Measurements from ENCODE around the gene EDEM3.

EDEM3 gene

GRCh38 chr1:184757406-184757805, 2.7 kb upstream of the EDEM3 start:
- no peaks in the 10 kb centered on the region for H3K9me2 ChIP-seq (replicated peaks; ENCODE audit: low read depth, low read length)

GRCh38 chr1:184755226-184756065, 788 bp upstream of the EDEM3 start:
- Histone ChIP-seq H2AFZ (ENCODE audit: low read length) (peak overlapping the region; percentile 98), H3K4me1 (ENCODE audit: insufficient read depth, low read length, poor library complexity, severe bottlenecking) (peaks cover 31% of the 10 kb centered on the region), H3F3A (ENCODE audit: low read depth) (no peaks in the 10 kb centered on the region), H3K9me2 (replicated peaks; ENCODE audit: low read depth, low read length) (no peaks in the 10 kb centered on the region), H4K20me1 (ENCODE audit: insufficient read depth, low read length, poor library complexity, severe bottlenecking) (peaks cover 25% of the 10 kb centered on the region), H3K9me3 (ENCODE audit: insufficient read depth, low read depth, low read length) (no peaks in the 10 kb centered on the region), H3K9ac (ENCODE audit: low read depth, low read length, poor library complexity, severe bottlenecking) (peak overlapping the region; percentile 70), H3K79me2 (ENCODE audit: insufficient read depth, low read length) (peaks cover 39% of the 10 kb centered on the region), H3K4me2 (ENCODE audit: low read depth, low read length, poor library complexity, severe bottlenecking) (peak overlapping the region; percentile 94), H3K36me3 (ENCODE audit: insufficient read depth, low read length) (no peaks in the 10 kb centered on the region), H3K27me3 (ENCODE audit: insufficient read depth, low read length, poor library complexity, severe bottlenecking) (no peaks in the 10 kb centered on the region), H3K4me3 (ENCODE audit: low read length, poor library complexity, severe bottlenecking) (peak overlapping the region; percentile 88)
- TF ChIP-seq EZH2phosphoT487 (IDR thresholded peaks at IDR 0.05; ENCODE audit: borderline replicate concordance) (no peak), CTCF (conservative IDR thresholded peaks at IDR 0.05; ENCODE audit: low read length) (no peak)

More at GRCh38 chr1:184757406-184757805, 2.7 kb upstream of the EDEM3 start:
- Histone ChIP-seq H4K20me1 (ENCODE audit: insufficient read depth, low read length, poor library complexity, severe bottlenecking) (peaks cover 21% of the 10 kb centered on the region), H3F3A (ENCODE audit: low read depth) (no peaks in the 10 kb centered on the region), H3K36me3 (ENCODE audit: insufficient read depth, low read length) (no peaks in the 10 kb centered on the region), H3K4me2 (ENCODE audit: low read depth, low read length, poor library complexity, severe bottlenecking) (no peak overlapping the region), H2AFZ (ENCODE audit: low read length) (no peak overlapping the region), H3K4me1 (ENCODE audit: insufficient read depth, low read length, poor library complexity, severe bottlenecking) (peaks cover 19% of the 10 kb centered on the region), H3K27me3 (ENCODE audit: insufficient read depth, low read length, poor library complexity, severe bottlenecking) (no peaks in the 10 kb centered on the region), H3K9me3 (ENCODE audit: insufficient read depth, low read depth, low read length) (no peaks in the 10 kb centered on the region), H3K9ac (ENCODE audit: low read depth, low read length, poor library complexity, severe bottlenecking) (no peak overlapping the region), H3K4me3 (ENCODE audit: low read length, poor library complexity, severe bottlenecking) (no peak overlapping the region), H3K79me2 (ENCODE audit: insufficient read depth, low read length) (peaks cover 20% of the 10 kb centered on the region)
- TF ChIP-seq EZH2phosphoT487 (IDR thresholded peaks at IDR 0.05; ENCODE audit: borderline replicate concordance) (no peak), CTCF (conservative IDR thresholded peaks at IDR 0.05; ENCODE audit: low read length) (no peak)

- no peaks in the 10 kb centered on the region for H3K36me3 ChIP-seq (ENCODE audit: insufficient read depth, low read length)
- H3K27me3 ChIP-seq (ENCODE audit: insufficient read depth, low read length, poor library complexity, severe bottlenecking), result no peaks in the 10 kb centered on the region
- H3K4me3 ChIP-seq (ENCODE audit: low read length, poor library complexity, severe bottlenecking), result peak overlapping the region; percentile 88
- peak overlapping the region; percentile 88 for H3K9ac ChIP-seq (ENCODE audit: low read depth, low read length, poor library complexity, severe bottlenecking)
- no peaks in the 10 kb centered on the region for H3K9me2 ChIP-seq (replicated peaks; ENCODE audit: low read depth, low read length)
- H3K4me2 ChIP-seq (ENCODE audit: low read depth, low read length, poor library complexity, severe bottlenecking), result peak overlapping the region; percentile 75
- H2AFZ ChIP-seq (ENCODE audit: low read length), result peak overlapping the region; percentile 50; the same call in 1 of the 2 replicates
- no peaks in the 10 kb centered on the region for H3K9me3 ChIP-seq (ENCODE audit: insufficient read depth, low read depth, low read length)
- no peak for TF ChIP-seq EZH2phosphoT487 (IDR thresholded peaks at IDR 0.05; ENCODE audit: borderline replicate concordance)
- no peak for TF ChIP-seq CTCF (conservative IDR thresholded peaks at IDR 0.05; ENCODE audit: low read length)
- peaks cover 25% of the 10 kb centered on the region for H4K20me1 ChIP-seq (ENCODE audit: insufficient read depth, low read length, poor library complexity, severe bottlenecking)
- peaks cover 53% of the 10 kb centered on the region for H3K79me2 ChIP-seq (ENCODE audit: insufficient read depth, low read length)
- H3F3A ChIP-seq (ENCODE audit: low read depth), result no peaks in the 10 kb centered on the region
- H3K4me1 ChIP-seq (ENCODE audit: insufficient read depth, low read length, poor library complexity, severe bottlenecking), result peaks cover 46% of the 10 kb centered on the region
These were observed 816 bp downstream of the EDEM3 start for GRCh38 chr1:184753608-184754475.

All from Loucy (cell line).